Activated CD4-positive, alpha-beta T cell treated with anti-CD3 and anti-CD28 coated beads, Interleukin-2, amount 50 U/mL, for 24 hours (primary cell): Measurements from ENCODE around the gene SOX8.

Experiments used
- DNase-seq, 2 donors: peaks; one replicate each; pipeline ENCODE4 v3.0.0-alpha.2; 2020; ENCODE audit warnings: low read depth in 1 of 2, low spot score in 1 of 2

The SOX8 gene

GRCh38 chr16:1005286-1005685 lies 23.7 kb downstream of the SOX8 start:
- DNase-seq = no peak

DNA sequence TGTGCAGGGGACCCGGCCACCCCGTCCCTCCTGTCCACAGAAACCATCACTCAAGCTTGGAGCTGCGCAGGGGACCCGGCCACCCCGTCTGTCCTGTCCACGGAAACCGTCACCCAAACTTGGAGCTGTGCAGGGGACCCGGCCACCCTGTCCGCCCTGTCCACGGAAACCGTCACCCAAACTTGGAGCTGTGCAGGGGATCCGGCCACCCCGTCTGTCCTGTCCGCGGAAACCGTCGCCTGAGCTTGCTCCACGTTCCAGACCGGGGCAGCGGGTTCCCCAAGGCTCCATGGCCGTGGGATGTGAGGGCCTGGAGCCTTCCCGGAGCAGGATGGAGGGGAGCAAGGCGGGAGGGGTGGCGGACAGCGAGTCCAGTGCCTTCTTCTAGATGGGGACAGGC lies 25.2 kb downstream of the SOX8 start:
- DNase-seq = no peak

DNA sequence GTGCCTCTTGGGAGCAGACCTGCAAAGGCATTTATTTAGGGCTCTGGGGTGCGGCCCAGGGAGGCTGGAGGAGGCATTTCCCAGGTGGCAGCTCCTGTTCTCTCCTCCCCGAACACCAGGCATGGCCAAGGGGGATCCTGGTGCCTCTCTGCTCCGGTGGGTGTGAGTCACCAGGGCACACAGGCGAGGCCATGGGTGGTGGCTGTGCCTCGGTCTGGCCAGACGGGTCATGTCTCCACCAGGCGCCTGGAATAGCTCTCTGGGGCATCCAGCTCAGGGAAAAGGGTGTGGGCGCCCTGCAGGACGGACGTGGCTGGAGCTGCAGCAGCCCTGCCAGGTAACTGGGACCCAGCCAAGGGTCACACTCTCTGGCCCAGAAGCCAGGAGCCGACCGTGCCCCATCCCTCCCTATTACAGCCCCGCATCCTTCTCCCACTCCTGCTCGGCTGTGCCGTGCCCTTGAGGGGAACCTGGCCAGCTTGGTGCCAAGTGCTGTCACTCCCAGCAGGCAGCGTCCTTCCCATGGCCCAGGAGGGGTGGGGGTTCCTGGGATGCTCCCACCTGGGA lies 25.8 kb downstream of the SOX8 start:
- no peak for DNase-seq

- DNase-seq = no peak
Observed at GRCh38 chr16:1008085-1008484, 26.5 kb downstream of the SOX8 start.

- no peak for DNase-seq
Observed at GRCh38 chr16:1009358-1010150, 28.0 kb downstream of the SOX8 start.

DNA sequence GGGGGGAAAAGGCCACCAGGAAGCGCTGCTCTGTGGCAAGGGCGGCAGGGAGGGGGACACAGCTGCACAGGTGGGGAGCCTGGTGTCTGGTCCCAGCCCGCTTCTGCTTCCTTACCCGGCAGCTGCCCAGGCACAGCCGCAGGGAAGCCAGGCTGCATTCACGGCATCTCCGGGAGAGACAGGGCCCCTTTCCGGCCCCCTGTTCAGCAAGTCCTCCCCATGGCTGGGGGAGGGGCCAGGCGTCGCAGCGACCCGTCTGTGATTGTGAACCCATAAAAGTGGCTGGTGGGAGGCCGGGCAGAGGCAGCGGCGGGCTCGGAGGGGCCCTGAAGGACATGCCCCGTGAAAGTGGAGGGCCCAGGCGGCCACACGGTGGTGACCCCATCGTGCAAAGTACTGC lies 28.7 kb downstream of the SOX8 start:
- DNase-seq = no peak

- DNase-seq = no peak
Observed at GRCh38 chr16:1010815-1011214, 29.2 kb downstream of the SOX8 start.

DNA sequence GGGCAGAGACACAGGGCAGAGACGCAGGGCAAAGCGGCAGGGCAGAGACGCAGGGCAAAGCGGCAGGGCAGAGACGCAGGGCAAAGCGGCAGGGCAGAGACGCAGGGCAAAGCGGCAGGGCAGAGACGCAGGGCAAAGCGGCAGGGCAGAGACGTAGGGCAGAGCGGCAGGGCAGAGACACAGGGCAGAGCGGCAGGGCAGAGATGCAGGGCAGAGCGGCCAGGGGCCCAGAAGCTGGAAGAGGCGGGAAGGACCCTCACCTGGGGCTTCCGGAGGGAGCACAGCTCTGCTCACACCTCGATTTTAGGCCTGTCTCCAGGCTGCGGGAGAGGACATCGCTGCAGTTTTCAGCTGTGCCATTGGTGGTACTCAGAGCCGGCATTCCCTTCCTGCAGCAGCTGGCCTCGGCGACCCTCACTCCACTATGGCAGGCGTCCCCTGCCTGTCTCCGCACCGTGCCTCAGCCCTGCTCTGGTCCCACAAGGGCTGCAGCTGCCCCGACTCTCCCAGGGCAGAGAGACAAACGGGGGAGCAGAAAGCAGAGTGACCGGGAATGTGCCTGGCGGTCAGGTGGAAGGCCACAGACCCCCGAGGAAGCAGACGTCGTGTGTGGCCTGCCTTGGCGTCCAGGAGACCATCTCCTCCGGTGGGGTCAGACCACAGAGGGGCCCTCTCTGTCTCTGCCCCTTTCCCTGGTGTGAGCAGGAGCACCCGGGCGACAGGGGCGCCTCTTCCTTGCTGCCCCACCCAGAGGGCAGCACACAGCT lies 29.9 kb downstream of the SOX8 start:
- DNase-seq = no peak

GRCh38 chr16:1012135-1012534 lies 30.6 kb downstream of the SOX8 start:
- no peak for DNase-seq

DNA sequence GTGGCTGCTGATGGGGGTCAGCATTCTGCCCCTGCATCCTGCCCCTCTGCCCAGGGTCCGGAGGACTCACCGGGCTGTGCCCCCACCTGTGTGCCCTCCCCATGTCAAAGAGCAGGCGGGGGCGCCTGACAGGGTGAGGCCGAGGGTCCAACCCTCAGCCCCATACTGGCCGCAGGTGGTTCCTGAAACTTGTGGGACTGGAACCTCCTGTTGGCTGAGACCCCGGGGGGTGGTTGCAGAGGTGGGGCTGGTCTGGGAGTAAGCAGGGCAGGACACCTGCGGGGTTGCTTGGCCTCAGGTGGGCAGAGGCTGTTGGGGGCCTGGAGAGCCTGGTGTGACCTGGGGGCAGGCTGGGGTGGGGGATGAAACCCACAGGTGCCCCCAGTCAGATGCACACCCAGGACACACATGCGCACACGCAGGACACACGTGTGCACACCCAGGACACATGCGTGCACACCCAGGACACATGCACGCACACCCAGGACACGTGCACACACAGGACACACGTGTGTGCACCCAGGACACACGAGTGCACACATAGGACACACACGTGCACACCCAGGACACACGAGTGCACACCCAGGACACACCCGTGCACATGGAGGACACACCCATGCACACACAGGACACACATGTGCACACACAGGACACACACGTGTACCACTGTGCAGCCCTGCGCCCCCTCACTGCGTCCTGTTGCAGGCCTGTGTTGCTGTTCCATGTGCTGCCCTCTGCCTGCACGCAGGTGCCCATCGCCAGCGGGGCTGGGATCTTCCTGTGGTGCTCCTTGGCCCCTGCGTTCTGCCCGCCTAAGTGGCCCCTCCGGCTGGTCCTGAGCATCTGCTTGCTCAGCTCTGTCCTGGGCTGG lies 31.4 kb downstream of the SOX8 start:
- DNase-seq = no peak

GRCh38 chr16:1013593-1013900 lies 32.0 kb downstream of the SOX8 start:
- DNase-seq = no peak

DNA sequence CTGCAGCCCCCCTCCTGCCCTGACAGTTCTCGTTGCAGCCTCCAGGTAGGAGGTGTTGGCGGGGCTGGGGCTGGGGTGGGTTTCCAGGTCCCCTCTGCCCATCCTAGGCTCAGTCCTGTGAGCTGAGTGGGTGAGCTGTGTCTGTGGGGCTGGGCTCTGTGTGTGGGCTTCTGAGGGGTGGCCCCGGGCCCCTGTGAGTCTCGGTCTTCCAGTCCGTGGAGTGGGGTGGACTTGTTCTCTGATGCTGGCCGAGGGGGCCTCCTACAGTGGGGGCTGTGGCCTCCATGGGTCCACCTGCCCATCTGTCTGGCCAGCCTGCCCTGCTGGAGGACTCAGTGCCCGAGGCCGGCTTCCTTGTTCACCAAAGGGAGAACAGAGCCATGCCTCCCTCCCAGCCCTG lies 32.7 kb downstream of the SOX8 start:
- DNase-seq = no peak

DNA sequence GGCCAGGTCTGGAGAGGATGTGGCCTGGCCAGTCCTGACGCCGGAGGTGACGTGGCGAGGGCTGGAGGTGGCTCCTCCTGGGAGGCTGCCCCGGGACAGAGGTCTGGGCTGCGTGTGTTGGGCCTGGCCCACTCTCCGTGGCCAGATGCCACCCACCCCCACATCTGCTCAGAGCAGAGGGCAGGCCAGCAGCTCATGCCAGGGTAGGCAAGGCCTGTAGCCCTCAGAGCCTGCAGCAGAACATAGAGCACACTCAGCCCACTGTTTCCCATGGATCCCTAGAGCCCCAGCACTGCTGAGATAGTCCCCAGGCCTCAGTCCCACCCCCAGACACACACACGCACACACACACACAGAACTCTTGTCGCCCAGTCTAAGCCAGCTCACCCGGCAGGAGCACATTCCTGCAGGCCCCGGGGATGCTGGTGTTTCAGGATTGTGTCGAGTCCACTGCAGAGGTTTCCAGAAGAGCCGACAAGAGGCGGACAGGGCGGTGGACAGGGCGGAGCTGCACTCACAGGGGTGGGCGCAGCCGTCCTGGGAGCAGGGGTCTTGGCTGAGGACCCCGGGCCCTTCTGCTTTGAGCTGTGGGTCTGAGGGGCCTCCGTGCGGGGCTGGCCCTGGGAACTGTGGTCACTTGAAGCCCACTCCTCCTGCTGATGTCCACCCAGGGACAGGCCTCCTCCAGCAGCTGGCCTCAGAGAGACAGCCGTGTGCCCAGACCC lies 33.4 kb downstream of the SOX8 start:
- DNase-seq = no peak

- no peak for DNase-seq
Observed at GRCh38 chr16:1018447-1019198, 37.1 kb downstream of the SOX8 start.

- DNase-seq = no peak
Observed at GRCh38 chr16:1019231-1020090, 37.9 kb downstream of the SOX8 start.

DNA sequence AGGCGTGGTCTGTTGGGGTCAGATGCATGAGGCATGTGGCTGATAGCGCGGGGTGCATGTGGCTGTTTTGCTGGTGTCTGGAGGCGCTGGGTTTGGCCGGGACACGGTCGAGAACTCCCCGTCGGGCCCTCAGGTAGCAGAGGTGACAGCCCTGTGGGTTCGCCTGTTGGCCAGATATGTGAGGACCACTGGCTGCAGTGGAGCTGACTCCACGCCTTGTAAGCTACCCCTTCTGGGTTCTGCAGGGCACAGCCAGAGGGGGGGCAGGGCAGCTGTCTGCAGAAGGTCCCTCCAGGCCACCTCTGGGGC lies 38.5 kb downstream of the SOX8 start:
- DNase-seq = no peak

DNA sequence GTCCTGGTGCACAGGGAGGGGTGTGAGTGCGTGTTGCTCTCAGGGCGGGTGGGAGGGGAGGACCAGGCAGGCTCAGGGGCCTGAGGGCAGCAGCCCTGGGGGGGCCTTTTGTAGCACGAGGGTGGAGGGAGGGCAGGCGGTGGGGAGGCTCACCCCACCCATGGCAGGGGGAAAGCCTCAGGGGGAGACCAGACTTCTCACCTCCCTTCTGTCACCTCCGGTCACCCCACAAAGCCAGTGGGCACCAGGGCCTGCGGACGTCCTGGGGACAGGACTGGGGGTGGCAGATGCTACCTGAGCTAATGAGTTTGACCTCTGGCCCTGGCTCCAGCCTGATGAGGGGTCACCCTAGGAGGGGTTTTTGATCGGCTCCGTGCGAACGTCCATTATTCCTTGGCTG lies 39.0 kb downstream of the SOX8 start:
- no peak for DNase-seq

DNA sequence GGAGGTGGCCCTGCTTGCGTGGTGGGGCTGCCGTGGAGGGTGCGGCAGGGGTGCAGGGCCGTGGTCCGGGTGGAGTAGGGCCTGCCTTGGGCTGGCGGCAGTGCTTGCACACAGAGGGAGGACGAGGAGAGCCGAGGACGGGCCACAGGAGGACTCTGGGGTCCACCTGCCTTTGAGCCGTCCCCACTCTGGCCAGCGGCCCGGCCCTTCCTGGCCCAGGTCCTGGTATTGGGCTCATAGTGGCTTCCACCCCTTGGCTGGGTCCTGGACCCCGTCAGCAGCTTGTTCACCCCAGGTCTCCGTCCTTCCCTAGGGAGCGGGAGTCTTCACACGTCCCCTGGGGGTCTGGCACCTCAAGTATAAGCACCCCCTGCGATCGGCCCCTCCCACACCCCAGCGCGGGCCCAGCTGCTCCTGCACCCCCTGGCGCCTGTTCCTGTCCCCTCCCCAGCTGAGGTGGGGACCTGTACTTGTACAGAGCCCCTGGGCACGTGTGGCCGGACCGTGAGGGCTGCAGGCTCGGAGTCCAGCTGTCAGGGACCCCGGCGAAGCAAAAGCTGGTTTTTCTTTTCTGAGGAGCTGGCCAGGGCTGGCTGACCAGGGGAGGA lies 40.1 kb downstream of the SOX8 start:
- DNase-seq = no peak

- DNase-seq = no peak
Observed at GRCh38 chr16:1022466-1022865, 40.9 kb downstream of the SOX8 start.
